GM03348 (cell line): ENCODE data around the gene PTK7.
A peak's percentile ranks its signal among the peaks of the same experiment; 100 is the strongest.

Source experiments
- DNase-seq: peaks from one replicate; pipeline ENCODE4 v3.0.0; 2012; ENCODE audit warnings: low spot score

PTK7 gene

GRCh38 chr6:43146261-43146660 is 70.1 kb downstream of the PTK7 start:
- no peak for DNase-seq

- DNase-seq, result no peak
These were observed 70.9 kb downstream of the PTK7 start for GRCh38 chr6:43146709-43147688.

- no peak for DNase-seq
These were observed 71.8 kb downstream of the PTK7 start for GRCh38 chr6:43147691-43148477.

GRCh38 chr6:43149265-43149664 is 73.2 kb downstream of the PTK7 start:
- peak; percentile 41 for DNase-seq

- no peak for DNase-seq
These were observed 74.1 kb downstream of the PTK7 start for GRCh38 chr6:43150051-43150751.

- no peak for DNase-seq
These were observed 83.5 kb downstream of the PTK7 start for GRCh38 chr6:43159599-43159998.

GRCh38 chr6:43163899-43164298 is 87.8 kb downstream of the PTK7 start:
- DNase-seq, result no peak

- DNase-seq, result peak; percentile 92
These were observed 94.4 kb downstream of the PTK7 start for GRCh38 chr6:43170417-43170930.

- peak; percentile 96 for DNase-seq
These were observed 95.0 kb downstream of the PTK7 start, which contains the start of gene SRF for GRCh38 chr6:43170931-43171706. TSS of gene SRF (plus strand) at chr6:43171269. CDS start at chr6:43171657, 388 bp downstream.

- DNase-seq, result peak; percentile 31
These were observed 95.6 kb downstream of the PTK7 start for GRCh38 chr6:43171707-43172103.

GRCh38 chr6:43172104-43173007 is 96.2 kb downstream of the PTK7 start:
- peak; percentile 68 for DNase-seq

GRCh38 chr6:43173591-43174262 is 97.6 kb downstream of the PTK7 start:
- DNase-seq, result no peak

GRCh38 chr6:43174263-43175112 is 98.4 kb downstream of the PTK7 start:
- peak; percentile 100 for DNase-seq

- DNase-seq, result no peak
These were observed 99.7 kb downstream of the PTK7 start for GRCh38 chr6:43175676-43176422.

- DNase-seq, result no peak
These were observed 100.3 kb downstream of the PTK7 start for GRCh38 chr6:43176423-43176786.

GRCh38 chr6:43178150-43178549 is 102.0 kb downstream of the PTK7 start:
- DNase-seq, result no peak

GRCh38 chr6:43178951-43179830 is 103.1 kb downstream of the PTK7 start:
- DNase-seq, result no peak
